Tibial nerve (tissue), 4 donors: ENCODE results near the gene ANXA2.

Source experiments
- EP300 ChIP-seq, 2 donors: sonication (generic); formaldehyde crosslinking; IDR thresholded peaks; one replicate each; pipeline ENCODE4 v1.6.1; 2017; ENCODE audit warnings: antibody characterized with exemption in 2 of 2, mild to moderate bottlenecking in 1 of 2
- POLR2A ChIP-seq, 2 donors: fragments of 450-650 bp; IDR thresholded peaks; one replicate each; pipeline ENCODE4 v1.6.1; 2017; ENCODE audit warnings: antibody characterized with exemption in 2 of 2, mild to moderate bottlenecking in 2 of 2, moderate library complexity in 2 of 2
- TF ChIP-seq, protein P1 (sequence below), 5 experiments: fragments of 200-600 bp in 3 of 5; fragments of 450-650 bp in 2 of 5; sonication (generic) in 3 of 5; IDR thresholded peaks; one replicate each; pipeline ENCODE4 v1.5.1; 2016 to 2019; ENCODE audit warnings: antibody characterized with exemption in 5 of 5, mild to moderate bottlenecking in 3 of 5, moderate library complexity in 2 of 5

DNA sequence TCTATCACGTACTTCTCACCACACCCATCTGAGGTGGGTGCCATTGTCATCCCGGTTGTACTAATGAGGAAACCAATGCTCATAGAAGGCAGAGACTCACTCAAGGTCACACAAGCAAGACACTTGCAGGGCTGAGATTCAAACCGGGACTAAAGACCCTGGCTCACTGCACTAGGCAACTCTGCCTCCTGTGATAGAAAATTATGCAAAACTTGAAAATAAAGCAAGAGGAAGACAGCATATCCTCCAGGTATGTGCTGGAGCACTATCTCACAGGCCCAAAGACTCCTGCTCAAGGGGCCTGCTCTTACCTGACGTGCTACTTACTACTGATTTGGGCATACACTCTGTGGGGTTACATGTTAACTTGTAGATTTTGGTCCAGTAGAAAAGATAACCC lies 25.6 kb downstream of the ANXA2 start:
- no peak for TF ChIP-seq POLR2A (IDR thresholded peaks at IDR 0.05)
- TF ChIP-seq, protein P1, sequence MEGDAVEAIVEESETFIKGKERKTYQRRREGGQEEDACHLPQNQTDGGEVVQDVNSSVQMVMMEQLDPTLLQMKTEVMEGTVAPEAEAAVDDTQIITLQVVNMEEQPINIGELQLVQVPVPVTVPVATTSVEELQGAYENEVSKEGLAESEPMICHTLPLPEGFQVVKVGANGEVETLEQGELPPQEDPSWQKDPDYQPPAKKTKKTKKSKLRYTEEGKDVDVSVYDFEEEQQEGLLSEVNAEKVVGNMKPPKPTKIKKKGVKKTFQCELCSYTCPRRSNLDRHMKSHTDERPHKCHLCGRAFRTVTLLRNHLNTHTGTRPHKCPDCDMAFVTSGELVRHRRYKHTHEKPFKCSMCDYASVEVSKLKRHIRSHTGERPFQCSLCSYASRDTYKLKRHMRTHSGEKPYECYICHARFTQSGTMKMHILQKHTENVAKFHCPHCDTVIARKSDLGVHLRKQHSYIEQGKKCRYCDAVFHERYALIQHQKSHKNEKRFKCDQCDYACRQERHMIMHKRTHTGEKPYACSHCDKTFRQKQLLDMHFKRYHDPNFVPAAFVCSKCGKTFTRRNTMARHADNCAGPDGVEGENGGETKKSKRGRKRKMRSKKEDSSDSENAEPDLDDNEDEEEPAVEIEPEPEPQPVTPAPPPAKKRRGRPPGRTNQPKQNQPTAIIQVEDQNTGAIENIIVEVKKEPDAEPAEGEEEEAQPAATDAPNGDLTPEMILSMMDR (IDR thresholded peaks at IDR 0.05), result no peak
- no peak for TF ChIP-seq EP300 (IDR thresholded peaks at IDR 0.05)
